SJSA1 (cell line): ENCODE results near the gene CD55. TPM values are rescaled to one million over a fixed set of nuclear protein-coding genes. Genes with fewer than 3 reads are reported as not detected.

Experiments
- total RNA-seq: library from RNA; depleted of rRNA; stranded (reverse); fragments of >200 nt; shearing (Covaris generic); gene quantifications from 2 replicates; pipeline ENCODE4 v1.2.3, GENCODE V29; 2014; rRNA removed

The CD55 gene
- total RNA-seq, 1 experiment from 2014 or later = 48.7 TPM

Other genes with a start within 250 kb of the CD55 start
- gene C4BPB, start 232.8 kb upstream of the CD55 start, total RNA-seq = 0.28 and 1.8 TPM in 2 replicates
- gene C4BPA, start 217.4 kb upstream of the CD55 start, total RNA-seq = not detected in 2 replicates
- gene CR2, start 132.7 kb downstream of the CD55 start, total RNA-seq = not detected in 2 replicates
- not detected in 2 replicates for gene CR1, start 174.5 kb downstream of the CD55 start, total RNA-seq